ENCODE measurements around the gene FARS2.

GRCh38 chr6:5547556-5547955 lies 286.2 kb downstream of the FARS2 start:
- TF ChIP-seq CTCF (IDR thresholded peaks at IDR 0.05; ENCODE audit: low read depth, low read length) = no peak
- no peak for TF ChIP-seq MAX (IDR thresholded peaks at IDR 0.05; ENCODE audit: low read depth, low read length)

Measured in NB4 (cell line).